GM12878 (cell line): ENCODE data around the gene MC3R. TPM values are rescaled to one million over a fixed set of nuclear protein-coding genes. Genes with fewer than 3 reads are reported as not detected.
"Not testable (repeated sequence)": the region's sequence is repeated elsewhere in the genome, so short reads cannot be mapped to it uniquely, and the experiment has no call there.

ENCODE experiments used
- ATAC-seq: fragments of 200-7000 bp; cut with Tn5 transposase; 3 replicates; pipeline ENCODE4 v1.9.1; 2020; ENCODE audit warnings: mild to moderate bottlenecking, moderate library complexity
- BruUV-seq: library from RNA; stranded (reverse); fragments of 400-500 nt; replicated peaks from 2 replicates; lab custom pipeline; 2021; lab: Mats Ljungman, UMichigan
- CTCF ChIA-PET: fragments of 300-600 bp; sonication (Branson Sonifier 250); formaldehyde crosslinking; extraction: SDS; loops from one replicate; lab custom pipeline; 2021; ENCODE audit warnings: inconsistent platforms; lab: Yijun Ruan, JAX
- POLR2A ChIA-PET: fragments of 350-600 bp; formaldehyde crosslinking; extraction: SDS; loops from one replicate; lab custom pipeline; 2021; ENCODE audit warnings: inconsistent platforms; lab: Charles Lee
- RAD21 ChIA-PET: fragments of 300-600 bp; sonication (Branson Sonifier 250); formaldehyde crosslinking; loops from one replicate; lab custom pipeline; 2023; ENCODE audit warnings: antibody characterized with exemption; ENCODE audit not compliant: unreplicated experiment; lab: Charles Lee
- SMC1A ChIA-PET: fragments of 300-600 bp; sonication (Branson Sonifier 250); formaldehyde crosslinking; loops from one replicate; lab custom pipeline; 2023; ENCODE audit not compliant: unreplicated experiment, uncharacterized antibody; lab: Charles Lee
- DNase-seq: peaks from one replicate; pipeline ENCODE4 v3.0.0-alpha.2; 2011; ENCODE audit warnings: low read depth, low spot score
- FAIRE-seq: peaks from 3 replicates; lab custom pipeline; 2011; peaks lifted over from hg19 to GRCh38; lab: Jason Lieb, UNC
- H2AFZ ChIP-seq: 2 replicates; pipeline ENCODE4 v1.6.0; 2011; ENCODE audit warnings: low read depth, low read length, control low read depth; ENCODE audit not compliant: control insufficient read depth
- H3K27ac ChIP-seq: 2 replicates; pipeline ENCODE4 v1.5.1; 2011; ENCODE audit warnings: control low read depth; ENCODE audit not compliant: control insufficient read depth, insufficient read depth
- H3K27me3 ChIP-seq, 2 experiments: replicated peaks in 1 of 2; 2 replicates each; pipeline versions ENCODE4 v1.6.0 to v1.6.1; 2011; ENCODE audit warnings: low read length in 1 of 2; ENCODE audit not compliant: control insufficient read depth in 2 of 2, insufficient read depth in 2 of 2
- H3K36me3 ChIP-seq, 2 experiments: 2 replicates each; pipeline ENCODE4 v1.5.1; 2011; ENCODE audit warnings: low read length in 1 of 2; ENCODE audit not compliant: control insufficient read depth in 2 of 2, insufficient read depth in 2 of 2
- H3K4me1 ChIP-seq: 2 replicates; pipeline ENCODE4 v1.6.1; 2011; ENCODE audit warnings: mild to moderate bottlenecking, low read length, moderate library complexity, mixed read lengths; ENCODE audit not compliant: control insufficient read depth, insufficient read depth
- H3K4me2 ChIP-seq: 2 replicates; pipeline ENCODE4 v1.6.0; 2011; ENCODE audit warnings: control low read depth; ENCODE audit not compliant: control insufficient read depth, insufficient read depth
- H3K4me3 ChIP-seq: fragments of 200-600 bp; sonication (generic); 2 replicates; pipeline ENCODE4 v1.5.1; 2016
- H3K79me2 ChIP-seq: 2 replicates; pipeline ENCODE4 v1.6.0; 2011; ENCODE audit warnings: low read length; ENCODE audit not compliant: control insufficient read depth, insufficient read depth
- H3K9ac ChIP-seq: 2 replicates; pipeline ENCODE4 v1.8.0; 2011; ENCODE audit warnings: low read length, control low read depth, mixed read lengths; ENCODE audit not compliant: control insufficient read depth, insufficient read depth
- H3K9me3 ChIP-seq: replicated peaks from 3 replicates; pipeline ENCODE4 v1.5.1; 2011; ENCODE audit warnings: mild to moderate bottlenecking, low read length; ENCODE audit not compliant: control insufficient read depth, insufficient read depth
- H4K20me1 ChIP-seq: 2 replicates; pipeline ENCODE4 v1.6.0; 2011; ENCODE audit not compliant: control insufficient read depth, insufficient read depth
- RBBP5 ChIP-seq: fragments of 200-600 bp; sonication (generic); conservative IDR thresholded peaks from 2 replicates; pipeline ENCODE4 v1.6.1; 2016
- SKIL ChIP-seq: fragments of 450-650 bp; IDR thresholded peaks from 2 replicates; pipeline ENCODE4 v1.6.1; 2017; ENCODE audit warnings: mild to moderate bottlenecking, low read depth, inconsistent platforms; ENCODE audit not compliant: poor library complexity, severe bottlenecking
- WGBS: methylation state at CpG from one replicate; pipeline ENCODE4 v1.1.6; 2016; ENCODE audit warnings: low lambda C conversion rate; ENCODE audit not compliant: insufficient replicate concordance, insufficient coverage; ENCODE audit errors: missing lambda C conversion rate; 5-methylcytosine and 5-hydroxymethylcytosine counted together
- in situ Hi-C: fragments of 300-500 bp; cut with MboI; formaldehyde crosslinking; loops from 9 replicates; pipeline ENCODE4 v1.14.3; 2018; ENCODE audit warnings: mixed read lengths
- intact Hi-C: fragments of 100-400 bp; cut with micrococcal nuclease; formaldehyde crosslinking; loops from one replicate; pipeline ENCODE4 v1.14.2; 2022; ENCODE audit not compliant: unreplicated experiment
- polyA plus RNA-seq, 11 experiments: library from polyadenylated mRNA; depleted of rRNA in 4 of 11; unstranded in 6 of 11; stranded (reverse) in 5 of 11; fragments of >200 nt; fragmentation: Nextera tagmentation in 4 of 11; fragmentation: Illumina TruSeq in 1 of 11; extraction: Ambion mirVana in 4 of 11; extraction: Trizol in 1 of 11; gene quantifications; 1 replicate in 1 of 11; 2 replicates in 10 of 11; pipeline versions ENCODE4 v1.2.1 to v1.2.3, GENCODE V29; 2011 to 2016; ENCODE audit warnings: inconsistent platforms in 2 of 11, missing spikeins in 2 of 11, low read depth in 1 of 11
- total RNA-seq, 4 experiments: library from RNA; depleted of rRNA in 3 of 4; stranded (reverse); fragments of >200 nt in 3 of 4; fragmentation: Illumina TruSeq in 1 of 4; extraction: Trizol in 1 of 4; gene quantifications; 2 replicates each; pipeline versions ENCODE4 v1.2.1 to v1.2.3, GENCODE V29; 2013 to 2021
- TF ChIP-seq, protein P1 (sequence below): fragments of 150-350 bp; IDR thresholded peaks from 2 replicates; pipeline ENCODE4 v1.6.1; 2014; ENCODE audit warnings: mild to moderate bottlenecking, low read depth, low read length

Gene MC3R
- total and polyA plus RNA-seq, 10 of the 15 experiments (the other 5 are each of a cell fraction or from before 2014, with no cell fraction given), result not detected

DNA sequence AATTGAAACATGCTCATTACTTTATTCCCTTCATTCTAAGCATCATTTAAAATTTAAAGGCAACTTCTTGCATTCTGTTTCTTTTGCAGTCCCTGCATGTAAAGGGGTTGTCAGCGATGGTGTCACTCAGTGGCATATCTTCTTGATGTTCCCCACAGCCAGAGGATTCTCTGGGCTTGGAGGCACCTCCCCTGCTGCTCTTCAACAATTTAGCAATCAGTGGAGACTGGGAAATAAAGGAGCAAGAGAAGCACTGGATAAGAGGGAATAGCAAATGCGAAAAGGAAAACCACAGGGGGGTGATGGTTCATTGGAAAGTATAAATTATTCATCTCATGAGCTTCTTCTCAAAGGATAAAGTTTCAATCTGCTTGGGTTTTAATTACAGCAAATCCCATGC, 30.7 kb upstream of the MC3R start (continued):
- TF ChIP-seq SKIL (no peak), RBBP5 (no peak)
- TF ChIP-seq, protein P1, sequence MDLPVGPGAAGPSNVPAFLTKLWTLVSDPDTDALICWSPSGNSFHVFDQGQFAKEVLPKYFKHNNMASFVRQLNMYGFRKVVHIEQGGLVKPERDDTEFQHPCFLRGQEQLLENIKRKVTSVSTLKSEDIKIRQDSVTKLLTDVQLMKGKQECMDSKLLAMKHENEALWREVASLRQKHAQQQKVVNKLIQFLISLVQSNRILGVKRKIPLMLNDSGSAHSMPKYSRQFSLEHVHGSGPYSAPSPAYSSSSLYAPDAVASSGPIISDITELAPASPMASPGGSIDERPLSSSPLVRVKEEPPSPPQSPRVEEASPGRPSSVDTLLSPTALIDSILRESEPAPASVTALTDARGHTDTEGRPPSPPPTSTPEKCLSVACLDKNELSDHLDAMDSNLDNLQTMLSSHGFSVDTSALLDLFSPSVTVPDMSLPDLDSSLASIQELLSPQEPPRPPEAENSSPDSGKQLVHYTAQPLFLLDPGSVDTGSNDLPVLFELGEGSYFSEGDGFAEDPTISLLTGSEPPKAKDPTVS, result no peak

DNA sequence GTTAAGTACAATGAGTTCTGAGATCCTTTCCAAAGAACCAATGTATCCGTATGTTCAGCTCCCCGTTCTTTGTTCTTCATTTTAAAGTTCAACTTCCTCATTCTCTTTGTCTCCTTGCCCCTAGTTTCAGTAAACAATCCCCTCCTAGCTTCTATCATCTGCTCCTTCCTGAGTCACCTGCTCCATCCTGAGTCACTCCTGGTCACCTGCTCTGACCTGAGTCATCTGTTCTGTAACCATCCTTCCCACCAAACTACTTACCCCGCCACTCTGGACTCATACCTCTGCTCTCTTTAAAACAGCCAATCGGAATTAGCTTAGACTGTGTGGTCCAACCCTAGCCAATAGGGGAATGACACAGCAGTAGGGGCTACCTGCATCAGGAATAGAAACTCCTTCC, 27.3 kb upstream of the MC3R start:
- H3K4me1 ChIP-seq, H3K27me3 ChIP-seq, H3K27ac ChIP-seq, FAIRE-seq, H3K36me3 ChIP-seq, H3K9me3 ChIP-seq, POLR2A ChIA-PET, BruUV-seq, ATAC-seq, H4K20me1 ChIP-seq, H3K4me3 ChIP-seq, H3K9ac ChIP-seq, intact Hi-C loops, H3K79me2 ChIP-seq, RAD21 ChIA-PET, DNase-seq, SMC1A ChIA-PET, in situ Hi-C loops, H3K4me2 ChIP-seq, H2AFZ ChIP-seq: not testable (repeated sequence)
- WGBS, result 45% methylated on average over 4 of the region's 4 CpGs
- CTCF ChIA-PET, result interaction anchor here (0.7 kb wide), 1 partner anchor 1571 kb away, joined by 3 read pairs; no protein-coding TSS in a partner anchor
